PFSK-1 (cell line): ENCODE data around the gene HTR4.

Source experiments
- POLR2AphosphoS5 ChIP-seq: IDR thresholded peaks from 2 replicates; pipeline ENCODE4 v1.6.1; 2012; ENCODE audit warnings: low read depth, mild to moderate bottlenecking, control low read depth, low read length, moderate library complexity
- SIN3A ChIP-seq: IDR thresholded peaks from 2 replicates; pipeline ENCODE4 v1.6.1; 2012; ENCODE audit warnings: mild to moderate bottlenecking, low read length, moderate library complexity, borderline replicate concordance; ENCODE audit not compliant: insufficient read depth

DNA sequence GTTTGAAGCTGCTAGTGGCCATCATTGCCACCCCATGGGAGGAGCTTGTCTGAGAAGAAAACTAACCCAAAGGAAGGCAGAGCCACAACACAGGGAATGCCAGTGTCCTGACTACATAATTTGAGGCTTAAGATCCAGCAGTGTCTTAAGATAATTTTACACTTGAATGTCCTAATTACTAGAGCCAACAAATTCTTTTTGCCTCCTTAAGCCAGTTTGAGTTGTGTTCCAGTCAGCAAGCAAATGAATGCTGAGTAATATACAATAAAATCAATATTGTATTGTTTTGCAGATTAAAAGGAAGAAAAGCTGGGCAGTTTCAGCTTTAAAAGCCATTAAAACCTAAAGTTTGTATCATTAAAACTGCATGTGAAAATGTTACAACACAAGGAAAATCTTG lies 13.9 kb downstream of the HTR4 start:
- no peak for TF ChIP-seq SIN3A
- TF ChIP-seq POLR2AphosphoS5, result no peak
